ENCODE data around the gene PPP2R2B. TPM values are rescaled to one million over a fixed set of nuclear protein-coding genes. Genes with fewer than 3 reads are reported as not detected.

The PPP2R2B gene
- polyA plus RNA-seq, 1 donor (not counting 4 experiments of a cell fraction or from before 2014, with no cell fraction given): 0.33 TPM

- Histone ChIP-seq H3K9me1 (ENCODE audit: control insufficient read depth, extremely low read depth, insufficient read depth, low read length) (no peaks in the 10 kb centered on the region), H2AFZ (ENCODE audit: control insufficient read depth, low read length) (no peak overlapping the region), H3K79me2 (ENCODE audit: control insufficient read depth, insufficient read depth, low read length) (no peaks in the 10 kb centered on the region), H3K4me2 (ENCODE audit: control insufficient read depth, extremely low read depth, insufficient read depth, low read depth, low read length) (no peak overlapping the region), H3K9ac (ENCODE audit: control insufficient read depth, extremely low read depth, insufficient read depth, low read length) (no peak overlapping the region), H3K9me3 (ENCODE audit: control insufficient read depth, low read depth, low read length) (no peaks in the 10 kb centered on the region), H4K20me1 (ENCODE audit: control insufficient read depth, extremely low read depth, insufficient read depth, low read length) (no peaks in the 10 kb centered on the region), H3K27ac (ENCODE audit: control insufficient read depth, insufficient read depth, low read length) (no peak overlapping the region), H3K36me3 (ENCODE audit: control insufficient read depth in 2 of 2, extremely low read depth in 1 of 2, insufficient read depth in 2 of 2, low read length in 2 of 2) (no peaks in the 10 kb centered on the region), H3K4me1 (ENCODE audit: control insufficient read depth, extremely low read depth, insufficient read depth, low read length) (no peaks in the 10 kb centered on the region), H3K4me3 (ENCODE audit: control insufficient read depth in 2 of 3, extremely low read depth in 1 of 3, insufficient read depth in 2 of 3, low read depth in 1 of 3, low read length in 3 of 3) (no peak overlapping the region), H3K27me3 (ENCODE audit: control insufficient read depth, extremely low read depth, insufficient read depth, low read length) (no peaks in the 10 kb centered on the region)
- FAIRE-seq (no peak), DNase-seq (ENCODE audit: low read depth, low spot score) (no peak)
- dilution Hi-C loops (cut with MboI; ENCODE audit: extremely low pct_ligation_motif_present, low sequenced_read_pairs): no loop called here
- TF ChIP-seq CTCF (optimal IDR thresholded peaks at IDR 0.05 in 1 of 3, IDR thresholded peaks at IDR 0.05 in 1 of 3, conservative IDR thresholded peaks at IDR 0.05 in 1 of 3; ENCODE audit: extremely low read depth in 1 of 3, insufficient read depth in 2 of 3, low read length in 3 of 3) (no peak), EZH2 (IDR thresholded peaks at IDR 0.05; ENCODE audit: low read length) (no peak)
Measured at GRCh38 chr5:146778261-146778660, 100.3 kb downstream of the PPP2R2B start.

- H3K9me1 ChIP-seq (ENCODE audit: control insufficient read depth, extremely low read depth, insufficient read depth, low read length): no peaks in the 10 kb centered on the region
- no peak overlapping the region for H3K27ac ChIP-seq (ENCODE audit: control insufficient read depth, insufficient read depth, low read length)
- H3K4me2 ChIP-seq (ENCODE audit: control insufficient read depth, extremely low read depth, insufficient read depth, low read depth, low read length): no peak overlapping the region
- TF ChIP-seq EZH2 (IDR thresholded peaks at IDR 0.05; ENCODE audit: low read length) (no peak), CTCF (optimal IDR thresholded peaks at IDR 0.05 in 1 of 3, IDR thresholded peaks at IDR 0.05 in 1 of 3, conservative IDR thresholded peaks at IDR 0.05 in 1 of 3; ENCODE audit: extremely low read depth in 1 of 3, insufficient read depth in 2 of 3, low read length in 3 of 3) (no peak)
- no peaks in the 10 kb centered on the region for H3K4me1 ChIP-seq (ENCODE audit: control insufficient read depth, extremely low read depth, insufficient read depth, low read length)
- DNase-seq (ENCODE audit: low read depth, low spot score): no peak
- no peak for FAIRE-seq
- no peaks in the 10 kb centered on the region for H3K36me3 ChIP-seq (ENCODE audit: control insufficient read depth in 2 of 2, extremely low read depth in 1 of 2, insufficient read depth in 2 of 2, low read length in 2 of 2)
- dilution Hi-C loops (cut with MboI; ENCODE audit: extremely low pct_ligation_motif_present, low sequenced_read_pairs): no loop called here
- no peak overlapping the region for H3K4me3 ChIP-seq (ENCODE audit: control insufficient read depth in 2 of 3, extremely low read depth in 1 of 3, insufficient read depth in 2 of 3, low read depth in 1 of 3, low read length in 3 of 3)
- H2AFZ ChIP-seq (ENCODE audit: control insufficient read depth, low read length): no peak overlapping the region
- no peaks in the 10 kb centered on the region for H3K27me3 ChIP-seq (ENCODE audit: control insufficient read depth, extremely low read depth, insufficient read depth, low read length)
- H3K79me2 ChIP-seq (ENCODE audit: control insufficient read depth, insufficient read depth, low read length): no peaks in the 10 kb centered on the region
- no peaks in the 10 kb centered on the region for H4K20me1 ChIP-seq (ENCODE audit: control insufficient read depth, extremely low read depth, insufficient read depth, low read length)
- no peak overlapping the region for H3K9ac ChIP-seq (ENCODE audit: control insufficient read depth, extremely low read depth, insufficient read depth, low read length)
- H3K9me3 ChIP-seq (ENCODE audit: control insufficient read depth, low read depth, low read length): no peaks in the 10 kb centered on the region
Measured at GRCh38 chr5:146772881-146773466, 105.6 kb downstream of the PPP2R2B start.
